Karpas-422 (cell line): ENCODE measurements around the gene ANO4. TPM values are rescaled to one million over a fixed set of nuclear protein-coding genes. Genes with fewer than 3 reads are reported as not detected.

Experiments used
- DNase-seq: peaks from one replicate; pipeline ENCODE4 v3.0.0-alpha.2; 2015
- H2AFZ ChIP-seq: fragments of 200-600 bp; sonication (generic); 2 replicates; pipeline ENCODE4 v1.6.1; 2014; ENCODE audit warnings: antibody characterized with exemption, low read length, mixed read lengths
- H3K27ac ChIP-seq: fragments of 200-600 bp; sonication (generic); 2 replicates; pipeline ENCODE4 v1.5.1; 2014; ENCODE audit warnings: mild to moderate bottlenecking, low read length, moderate library complexity
- H3K27me3 ChIP-seq: fragments of 200-600 bp; sonication (generic); 2 replicates; pipeline ENCODE4 v1.6.1; 2014; ENCODE audit warnings: low read length, mixed read lengths
- H3K36me3 ChIP-seq: fragments of 200-600 bp; sonication (generic); 2 replicates; pipeline ENCODE4 v1.6.1; 2014; ENCODE audit warnings: low read length, mixed read lengths; ENCODE audit not compliant: insufficient read depth
- H3K4me1 ChIP-seq: fragments of 200-600 bp; sonication (generic); 2 replicates; pipeline ENCODE4 v1.6.1; 2014; ENCODE audit warnings: mild to moderate bottlenecking, low read length, mixed read lengths
- H3K4me2 ChIP-seq: fragments of 200-600 bp; sonication (generic); 2 replicates; pipeline ENCODE4 v1.6.1; 2014; ENCODE audit warnings: low read length, low read depth, mild to moderate bottlenecking; ENCODE audit not compliant: poor library complexity, severe bottlenecking
- H3K4me3 ChIP-seq: fragments of 200-600 bp; sonication (generic); 2 replicates; pipeline ENCODE4 v1.5.1; 2014; ENCODE audit warnings: mild to moderate bottlenecking, antibody characterized with exemption, low read length, mixed read lengths
- H3K79me2 ChIP-seq: fragments of 200-600 bp; sonication (generic); 2 replicates; pipeline ENCODE4 v1.6.1; 2014; ENCODE audit warnings: mild to moderate bottlenecking, low read length, mixed read lengths
- H3K9ac ChIP-seq: fragments of 200-600 bp; sonication (generic); 2 replicates; pipeline ENCODE4 v1.6.0; 2014; ENCODE audit warnings: low read length
- H3K9me2 ChIP-seq: fragments of 200-600 bp; sonication (generic), shearing (Covaris generic); replicated peaks from 2 replicates; pipeline ENCODE4 v1.6.0; 2014; ENCODE audit warnings: mild to moderate bottlenecking, low read length, moderate library complexity; ENCODE audit not compliant: insufficient read depth
- H3K9me3 ChIP-seq: fragments of 300-700, 200-600 bp; sonication (generic); 2 replicates; pipeline ENCODE4 v1.6.1; 2014; ENCODE audit warnings: low read length, mixed read lengths
- H4K20me1 ChIP-seq: fragments of 200-600 bp; sonication (generic); 2 replicates; pipeline ENCODE4 v1.6.1; 2014; ENCODE audit warnings: mild to moderate bottlenecking, antibody characterized with exemption, low read length, low read depth; ENCODE audit not compliant: insufficient read depth
- total RNA-seq: library from RNA; depleted of rRNA; stranded (reverse); fragments of >200 nt; shearing (Covaris generic); gene quantifications from 2 replicates; pipeline ENCODE4 v1.2.3, GENCODE V29; 2014; ENCODE audit warnings: low replicate concordance

Gene ANO4
- total RNA-seq, 1 experiment from 2014 or later: not detected

DNA sequence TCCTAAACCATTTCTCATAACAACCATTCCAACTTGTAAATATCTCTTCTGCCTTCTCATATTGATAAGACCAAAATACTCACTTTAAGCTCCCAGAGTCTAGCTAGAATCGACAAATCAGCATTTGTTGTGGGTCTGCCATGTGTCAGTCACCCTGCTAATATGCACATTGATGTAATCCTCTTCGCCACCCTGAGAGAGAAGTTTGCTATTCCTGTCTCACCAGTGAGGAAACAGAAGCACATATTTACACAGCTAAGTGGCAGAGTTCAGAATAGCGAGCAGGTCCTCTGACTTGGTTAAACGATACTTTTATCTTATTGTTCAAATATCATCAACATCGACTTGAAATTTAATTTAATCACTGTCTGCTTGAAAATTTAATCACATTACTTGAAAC is 142.1 kb downstream of the ANO4 start:
- no peak overlapping the region for H3K9ac ChIP-seq
- H3K4me1 ChIP-seq: no peaks in the 10 kb centered on the region
- no peak overlapping the region for H3K4me3 ChIP-seq
- H3K9me2 ChIP-seq: no peaks in the 10 kb centered on the region
- no peaks in the 10 kb centered on the region for H3K9me3 ChIP-seq
- no peaks in the 10 kb centered on the region for H4K20me1 ChIP-seq
- DNase-seq: no peak
- H3K27me3 ChIP-seq: no peaks in the 10 kb centered on the region
- no peak overlapping the region for H3K4me2 ChIP-seq
- no peaks in the 10 kb centered on the region for H3K36me3 ChIP-seq
- H2AFZ ChIP-seq: no peak overlapping the region
- no peaks in the 10 kb centered on the region for H3K79me2 ChIP-seq
- no peak overlapping the region for H3K27ac ChIP-seq

DNA sequence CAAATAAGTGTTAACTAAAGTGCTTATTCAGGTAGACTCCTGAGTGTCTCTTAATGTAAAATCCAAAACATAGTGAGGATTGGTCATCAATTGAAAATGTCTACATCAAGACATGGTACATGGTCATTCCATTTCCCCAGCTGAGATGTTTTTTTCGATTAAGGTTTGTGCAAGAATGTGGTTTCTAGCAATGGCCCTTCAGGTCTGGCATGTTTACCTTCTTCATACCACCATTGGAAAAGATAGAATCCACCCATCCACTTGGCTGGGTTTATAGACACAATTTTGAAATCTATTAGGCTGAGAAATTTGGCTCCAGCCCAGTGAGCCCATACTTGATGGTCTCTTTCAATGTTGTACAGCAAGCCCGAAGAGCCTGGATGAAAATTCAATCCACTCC is 145.9 kb downstream of the ANO4 start:
- Histone ChIP-seq H3K27me3 (no peaks in the 10 kb centered on the region), H3K9ac (no peak overlapping the region), H3K9me3 (no peaks in the 10 kb centered on the region), H3K27ac (no peak overlapping the region), H3K4me1 (peaks cover 6% of the 10 kb centered on the region), H3K4me3 (no peak overlapping the region), H3K36me3 (no peaks in the 10 kb centered on the region), H4K20me1 (no peaks in the 10 kb centered on the region), H2AFZ (no peak overlapping the region), H3K4me2 (no peak overlapping the region), H3K9me2 (no peaks in the 10 kb centered on the region), H3K79me2 (no peaks in the 10 kb centered on the region)
- DNase-seq: no peak

DNA sequence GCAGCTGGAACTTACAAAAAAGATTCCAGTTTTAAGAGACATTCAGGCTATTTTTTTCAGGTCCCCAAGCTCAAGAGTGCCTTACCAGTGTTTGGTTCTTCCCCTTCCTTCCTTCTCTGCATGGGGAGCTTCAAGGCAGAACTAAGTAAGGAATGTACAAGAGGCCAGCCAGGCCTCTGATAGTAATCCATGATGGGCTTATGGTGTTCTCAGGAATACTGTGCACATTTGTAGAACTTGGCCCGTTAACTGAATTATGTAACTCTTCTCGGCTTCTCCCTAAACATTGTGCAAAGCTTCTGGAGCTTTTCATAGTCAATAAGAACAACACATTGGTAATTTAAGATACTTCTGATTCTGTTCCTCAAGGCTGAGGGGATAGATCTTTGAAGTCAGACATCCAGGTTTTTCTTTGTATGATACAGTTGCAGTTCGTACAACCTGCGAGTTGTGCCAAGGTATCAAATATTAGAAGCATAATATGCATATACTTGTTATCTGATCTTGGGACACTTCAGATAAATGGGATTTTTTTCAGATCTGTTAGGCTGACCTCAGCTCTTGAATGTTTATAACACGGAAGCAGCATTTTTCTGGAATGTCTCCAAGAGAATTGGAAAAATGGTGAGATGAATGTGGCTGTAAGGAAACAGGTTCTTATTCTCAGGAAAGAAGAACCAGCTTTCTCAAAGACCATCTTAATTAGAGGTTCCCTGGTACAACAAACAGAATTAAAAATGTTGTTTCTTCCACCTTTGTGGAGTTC is 148.6 kb downstream of the ANO4 start:
- H3K27me3 ChIP-seq: no peaks in the 10 kb centered on the region
- no peak overlapping the region for H3K27ac ChIP-seq
- H3K9ac ChIP-seq: no peak overlapping the region
- H3K4me3 ChIP-seq: no peak overlapping the region
- H3K36me3 ChIP-seq: no peaks in the 10 kb centered on the region
- no peaks in the 10 kb centered on the region for H3K9me3 ChIP-seq
- no peak for DNase-seq
- H3K9me2 ChIP-seq: no peaks in the 10 kb centered on the region
- H3K4me1 ChIP-seq: peaks cover 6% of the 10 kb centered on the region
- no peak overlapping the region for H3K4me2 ChIP-seq
- no peaks in the 10 kb centered on the region for H3K79me2 ChIP-seq
- H4K20me1 ChIP-seq: no peaks in the 10 kb centered on the region
- no peak overlapping the region for H2AFZ ChIP-seq

DNA sequence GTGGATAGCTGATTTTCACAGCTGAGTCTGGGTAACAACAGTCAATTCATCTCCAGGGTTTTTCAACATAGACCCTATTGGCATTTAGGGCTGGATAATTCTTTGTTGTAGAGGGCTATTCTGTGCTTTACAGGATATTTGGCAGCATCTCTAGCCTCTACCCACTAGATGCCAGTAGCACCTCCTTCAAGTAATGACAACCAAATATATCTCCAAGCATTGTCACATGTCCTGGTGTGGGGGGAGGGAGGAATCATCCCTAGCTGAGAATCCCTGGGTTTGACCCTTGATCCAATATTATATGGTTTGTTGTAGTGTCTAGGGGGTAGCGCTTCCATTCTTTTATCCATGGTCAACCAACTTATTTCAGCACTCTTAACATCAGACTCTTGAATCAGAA is 157.2 kb downstream of the ANO4 start:
- no peak overlapping the region for H3K4me3 ChIP-seq
- peaks cover 5% of the 10 kb centered on the region; the same call in 1 of the 2 replicates for H3K4me1 ChIP-seq
- DNase-seq: no peak

DNA sequence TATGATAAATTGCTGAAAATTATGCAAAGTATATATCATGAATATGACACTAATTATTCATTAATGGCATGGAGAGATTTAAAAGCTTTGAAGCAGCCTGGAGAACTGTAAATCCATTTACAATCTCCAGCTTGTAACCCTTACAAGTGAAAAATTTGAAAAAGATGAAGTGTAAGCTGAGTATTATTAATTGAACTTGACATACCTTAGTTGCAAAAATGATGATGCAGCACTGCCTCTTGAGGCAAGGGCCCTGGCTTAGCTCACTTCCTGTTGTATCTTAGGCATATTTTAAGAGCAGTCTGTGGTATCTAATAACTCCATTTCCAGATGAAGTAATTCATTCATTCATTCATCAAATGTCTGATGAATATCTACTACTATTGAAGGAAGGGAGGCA is 158.6 kb downstream of the ANO4 start:
- H3K79me2 ChIP-seq: no peaks in the 10 kb centered on the region
- no peak for DNase-seq
- H3K9ac ChIP-seq: no peak overlapping the region
- H3K9me3 ChIP-seq: no peaks in the 10 kb centered on the region
- H3K36me3 ChIP-seq: no peaks in the 10 kb centered on the region
- no peak overlapping the region for H3K4me3 ChIP-seq
- H2AFZ ChIP-seq: no peak overlapping the region
- H3K4me1 ChIP-seq: peaks cover 5% of the 10 kb centered on the region; the same call in 1 of the 2 replicates
- H3K27ac ChIP-seq: no peak overlapping the region
- no peaks in the 10 kb centered on the region for H3K9me2 ChIP-seq
- no peak overlapping the region for H3K4me2 ChIP-seq
- H3K27me3 ChIP-seq: no peaks in the 10 kb centered on the region
- no peaks in the 10 kb centered on the region for H4K20me1 ChIP-seq

More for the DNA sequence above, 157.2 kb downstream of the ANO4 start:
- Histone ChIP-seq H3K9ac (no peak overlapping the region), H3K79me2 (no peaks in the 10 kb centered on the region), H4K20me1 (no peaks in the 10 kb centered on the region), H3K36me3 (no peaks in the 10 kb centered on the region), H3K4me2 (no peak overlapping the region), H2AFZ (no peak overlapping the region), H3K27me3 (no peaks in the 10 kb centered on the region), H3K9me2 (no peaks in the 10 kb centered on the region), H3K9me3 (no peaks in the 10 kb centered on the region), H3K27ac (no peak overlapping the region)

DNA sequence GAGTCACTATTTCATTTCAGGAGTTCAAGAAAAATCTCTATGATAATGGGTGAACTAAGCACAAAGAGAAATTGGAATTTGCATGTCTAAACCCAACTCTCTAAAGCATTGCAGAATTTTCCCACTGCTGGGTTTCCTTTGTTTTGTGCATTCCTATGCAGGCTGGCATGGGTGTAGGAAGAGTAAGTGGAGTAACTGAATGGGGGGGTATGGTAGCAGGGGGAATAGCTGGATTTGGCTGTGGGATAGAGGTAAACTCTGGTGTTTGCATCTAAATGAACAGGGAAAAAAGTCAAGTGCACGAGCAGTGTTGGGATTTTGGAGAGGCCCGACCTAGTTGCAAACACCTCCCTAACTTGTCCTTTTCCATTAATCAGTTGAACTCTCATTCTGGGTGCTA is 159.1 kb downstream of the ANO4 start:
- H3K9ac ChIP-seq: no peak overlapping the region
- no peaks in the 10 kb centered on the region for H3K79me2 ChIP-seq
- H3K27me3 ChIP-seq: no peaks in the 10 kb centered on the region
- peaks cover 5% of the 10 kb centered on the region; the same call in 1 of the 2 replicates for H3K4me1 ChIP-seq
- H3K9me2 ChIP-seq: no peaks in the 10 kb centered on the region
- no peak overlapping the region for H3K4me3 ChIP-seq
- no peaks in the 10 kb centered on the region for H4K20me1 ChIP-seq
- H3K4me2 ChIP-seq: no peak overlapping the region
- no peaks in the 10 kb centered on the region for H3K36me3 ChIP-seq
- no peak for DNase-seq
- no peaks in the 10 kb centered on the region for H3K9me3 ChIP-seq
- no peak overlapping the region for H3K27ac ChIP-seq
- H2AFZ ChIP-seq: no peak overlapping the region

DNA sequence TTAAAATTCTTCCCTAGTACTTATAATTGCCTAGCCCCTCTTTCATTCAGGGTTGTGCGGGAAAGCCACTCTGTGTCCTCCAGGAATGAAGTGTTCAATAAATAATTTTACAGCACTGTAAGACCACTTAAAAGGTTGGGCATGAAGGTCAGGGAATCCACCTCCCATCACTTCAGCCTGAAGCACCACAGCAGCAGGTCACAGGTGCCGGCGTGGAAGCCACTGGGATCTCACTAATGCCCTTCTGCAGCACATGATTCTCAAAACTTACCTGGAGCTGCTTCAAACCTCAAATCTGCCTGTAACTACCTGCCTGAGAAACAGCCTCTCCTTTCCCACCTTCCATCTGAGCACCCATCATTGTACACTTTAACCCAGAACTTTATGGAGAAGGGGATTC is 159.5 kb downstream of the ANO4 start:
- H2AFZ ChIP-seq: no peak overlapping the region
- H3K27me3 ChIP-seq: no peaks in the 10 kb centered on the region
- H3K27ac ChIP-seq: no peak overlapping the region
- no peak overlapping the region for H3K4me2 ChIP-seq
- no peaks in the 10 kb centered on the region for H3K36me3 ChIP-seq
- no peaks in the 10 kb centered on the region for H3K9me3 ChIP-seq
- H3K9ac ChIP-seq: no peak overlapping the region
- H3K4me1 ChIP-seq: peaks cover 5% of the 10 kb centered on the region; the same call in 1 of the 2 replicates
- no peak for DNase-seq
- H3K4me3 ChIP-seq: no peak overlapping the region
- no peaks in the 10 kb centered on the region for H4K20me1 ChIP-seq
- no peaks in the 10 kb centered on the region for H3K79me2 ChIP-seq
- H3K9me2 ChIP-seq: no peaks in the 10 kb centered on the region

DNA sequence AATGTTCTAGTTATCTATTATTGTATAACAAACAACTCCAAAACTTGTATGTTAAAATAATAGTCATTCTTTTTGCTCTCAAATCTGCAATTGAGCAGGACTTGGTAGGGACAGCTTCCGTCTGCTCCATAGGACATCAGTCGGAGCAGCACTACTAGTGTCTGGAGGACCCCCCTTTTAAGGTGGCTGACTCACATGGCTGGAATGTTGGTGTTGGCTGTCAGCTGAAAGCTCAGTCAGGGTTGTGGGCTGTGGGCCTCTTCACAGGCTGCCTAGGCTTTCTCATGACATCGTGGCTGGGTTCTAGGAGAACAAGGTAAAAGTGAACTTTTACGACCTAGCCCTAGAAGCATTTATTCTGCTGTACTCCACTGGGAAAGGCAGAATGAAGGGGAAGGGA is 160.6 kb downstream of the ANO4 start:
- Histone ChIP-seq H3K4me1 (peaks cover 5% of the 10 kb centered on the region; the same call in 1 of the 2 replicates), H3K4me3 (no peak overlapping the region), H4K20me1 (no peaks in the 10 kb centered on the region), H3K36me3 (no peaks in the 10 kb centered on the region), H3K9me3 (no peaks in the 10 kb centered on the region), H3K9ac (no peak overlapping the region), H3K27me3 (no peaks in the 10 kb centered on the region), H3K27ac (no peak overlapping the region), H3K79me2 (no peaks in the 10 kb centered on the region), H2AFZ (no peak overlapping the region), H3K9me2 (no peaks in the 10 kb centered on the region), H3K4me2 (no peak overlapping the region)
- DNase-seq: no peak
